ENCODE data around the gene ITGA5. TPM values are rescaled to one million over a fixed set of nuclear protein-coding genes. Genes with fewer than 3 reads are reported as not detected.

Gene ITGA5
- total and polyA plus RNA-seq, 12 donors = 31.9 to 154 (median 48.8) TPM

DNA sequence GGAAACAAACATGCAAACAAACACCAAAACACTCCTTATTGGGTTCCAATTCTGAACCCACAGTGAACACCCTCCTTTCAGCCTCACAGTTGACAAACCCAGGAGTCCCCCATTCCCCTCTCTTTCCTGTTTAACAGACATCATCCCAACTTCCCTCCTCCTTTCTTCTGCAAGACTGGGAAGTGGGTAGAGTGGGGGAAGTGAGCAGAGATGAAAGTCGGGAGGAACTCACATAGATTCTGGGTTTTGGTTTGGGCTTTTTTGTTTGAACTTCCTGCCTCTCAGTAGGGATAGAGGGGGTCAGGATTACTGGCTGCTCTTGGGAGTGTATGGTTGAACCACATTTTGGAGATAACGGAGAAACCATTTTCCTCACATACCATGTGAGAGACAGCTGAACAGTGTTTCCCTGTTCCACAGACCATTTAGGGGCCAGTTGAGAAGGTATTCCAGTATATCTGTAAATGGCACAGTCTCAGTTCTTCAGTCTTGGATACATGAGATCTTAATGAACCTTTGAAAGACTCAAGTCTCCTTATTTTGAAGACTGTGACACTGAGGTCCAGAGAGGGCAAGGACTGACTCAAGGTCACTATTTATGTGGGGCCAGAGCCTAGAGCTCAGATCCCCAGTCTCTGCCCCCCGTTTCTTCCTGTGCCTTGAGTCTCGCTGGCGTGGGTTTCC is 50.9 kb downstream of the ITGA5 start:
- H3K27ac ChIP-seq = peak overlapping the region in 8 of 10 donors; percentile 23 to 86 (median 74)
- H3K9me3 ChIP-seq = no peaks in the 10 kb centered on the region
- ATAC-seq (no peak), DNase-seq (no peak)
- TF ChIP-seq, protein P1, sequence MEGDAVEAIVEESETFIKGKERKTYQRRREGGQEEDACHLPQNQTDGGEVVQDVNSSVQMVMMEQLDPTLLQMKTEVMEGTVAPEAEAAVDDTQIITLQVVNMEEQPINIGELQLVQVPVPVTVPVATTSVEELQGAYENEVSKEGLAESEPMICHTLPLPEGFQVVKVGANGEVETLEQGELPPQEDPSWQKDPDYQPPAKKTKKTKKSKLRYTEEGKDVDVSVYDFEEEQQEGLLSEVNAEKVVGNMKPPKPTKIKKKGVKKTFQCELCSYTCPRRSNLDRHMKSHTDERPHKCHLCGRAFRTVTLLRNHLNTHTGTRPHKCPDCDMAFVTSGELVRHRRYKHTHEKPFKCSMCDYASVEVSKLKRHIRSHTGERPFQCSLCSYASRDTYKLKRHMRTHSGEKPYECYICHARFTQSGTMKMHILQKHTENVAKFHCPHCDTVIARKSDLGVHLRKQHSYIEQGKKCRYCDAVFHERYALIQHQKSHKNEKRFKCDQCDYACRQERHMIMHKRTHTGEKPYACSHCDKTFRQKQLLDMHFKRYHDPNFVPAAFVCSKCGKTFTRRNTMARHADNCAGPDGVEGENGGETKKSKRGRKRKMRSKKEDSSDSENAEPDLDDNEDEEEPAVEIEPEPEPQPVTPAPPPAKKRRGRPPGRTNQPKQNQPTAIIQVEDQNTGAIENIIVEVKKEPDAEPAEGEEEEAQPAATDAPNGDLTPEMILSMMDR (IDR thresholded peaks at IDR 0.05) = no peak
- H3K4me1 ChIP-seq = peaks cover 11 to 75% (median 43%) of the 10 kb centered on the region in 9 donors
- peak overlapping the region in 6 of 10 donors; percentile 42 to 60 (median 56) for H3K4me3 ChIP-seq
- no peaks in the 10 kb centered on the region for H3K27me3 ChIP-seq
- whole genome bisulfite sequencing, 2 donors = 22 to 30% methylated on average over 5 of the region's 5 CpGs
- H3K36me3 ChIP-seq = peaks cover 0 to 17% (median 0%) of the 10 kb centered on the region in 9 donors
- intact Hi-C loops (cut with DNase I) = loop anchor here (2.0 to 10.0 kb wide), 9 partner anchors 41 to 151 kb away; partner anchors contain the start of genes CBX5 (in 2 of the 10), HNRNPA1 (in 2 of the 10) and COPZ1 (in 1 of the 10)

DNA sequence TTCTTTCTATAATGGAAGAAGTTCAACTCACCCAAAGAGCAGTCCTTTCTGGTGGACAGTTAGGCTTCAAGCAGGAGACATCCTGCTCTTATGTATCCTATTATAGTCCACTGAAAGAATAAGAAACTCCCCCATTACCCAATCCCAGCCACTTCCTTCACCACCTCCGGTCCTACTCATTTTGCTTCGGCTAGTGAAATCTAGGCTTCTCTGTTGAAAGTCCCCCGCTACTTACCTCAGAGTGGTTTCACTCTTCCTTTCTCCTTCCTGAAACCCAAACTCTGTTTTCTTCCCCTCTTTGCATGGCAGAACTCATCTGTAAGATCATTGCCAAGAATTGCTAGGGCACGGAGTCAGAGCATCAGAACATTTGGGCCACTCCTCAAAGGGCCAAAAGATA is 54.7 kb downstream of the ITGA5 start, which contains the start of gene GPR84:
Gene GPR84, minus strand, starts transcription at position 74 of the 400 bp plus-strand sequence. CDS start 635 bp downstream, outside the sequence.
- 67 to 72% methylated on average over 4 of the region's 4 CpGs for WGBS, 2 donors
- DNase-seq (no peak), ATAC-seq (no peak)
- H3K36me3 ChIP-seq = no peaks in the 10 kb centered on the region
- H3K4me1 ChIP-seq = peaks cover 0 to 62% (median 20%) of the 10 kb centered on the region in 9 donors
- intact Hi-C loops (cut with DNase I) = loop anchor here (5.0 to 10.0 kb wide), 8 partner anchors 37 to 147 kb away; partner anchors contain the start of genes CBX5 (in 1 of the 10), COPZ1 (in 1 of the 10) and HNRNPA1 (in 1 of the 10)
- H3K4me3 ChIP-seq = peak within 1 kb of the TSS in 1 of 10 donors; percentile 33
- TF ChIP-seq, protein P1 (IDR thresholded peaks at IDR 0.05) = no peak
- H3K9me3 ChIP-seq = no peaks in the 10 kb centered on the region
- H3K27ac ChIP-seq = peak within 1 kb of the TSS in 1 of 10 donors; percentile 77
- no peaks in the 10 kb centered on the region for H3K27me3 ChIP-seq

DNA sequence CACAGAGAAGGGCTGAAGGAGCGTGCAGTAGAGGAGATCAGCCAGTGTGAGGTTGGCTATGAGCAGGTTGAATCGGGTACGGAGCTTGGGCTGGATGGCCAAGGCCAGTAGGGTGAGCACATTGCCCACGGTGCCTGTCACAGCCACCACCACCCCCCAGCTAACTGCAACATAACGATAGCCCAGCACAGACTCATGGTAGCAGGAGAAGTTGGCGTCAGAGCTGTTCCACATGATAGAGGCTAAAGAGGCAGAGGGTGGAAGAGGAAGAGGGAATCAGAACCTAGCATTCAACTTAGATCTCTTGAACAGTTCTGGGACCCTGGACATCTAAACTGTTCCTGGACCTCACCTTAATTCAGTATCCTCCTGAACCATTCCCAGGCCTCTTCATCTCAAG is 55.4 kb downstream of the ITGA5 start:
- no peak for ATAC-seq
- 75 to 87% methylated on average over 6 of the region's 6 CpGs for whole genome bisulfite sequencing, 2 donors
- no peaks in the 10 kb centered on the region for H3K36me3 ChIP-seq
- TF ChIP-seq, protein P1 (IDR thresholded peaks at IDR 0.05) = no peak
- peak overlapping the region in 1 of 10 donors; percentile 33 for H3K4me3 ChIP-seq
- peak overlapping the region in 1 of 10 donors; percentile 77 for H3K27ac ChIP-seq
- H3K4me1 ChIP-seq = peaks cover 0 to 56% (median 13%) of the 10 kb centered on the region in 9 donors
- no peaks in the 10 kb centered on the region for H3K27me3 ChIP-seq
- DNase-seq = no peak
- intact Hi-C loops (cut with DNase I) = loop anchor here (5.0 to 10.0 kb wide), 8 partner anchors 36 to 146 kb away; partner anchors contain the start of genes CBX5 (in 1 of the 10), COPZ1 (in 1 of the 10) and HNRNPA1 (in 1 of the 10)
- no peaks in the 10 kb centered on the region for H3K9me3 ChIP-seq

DNA sequence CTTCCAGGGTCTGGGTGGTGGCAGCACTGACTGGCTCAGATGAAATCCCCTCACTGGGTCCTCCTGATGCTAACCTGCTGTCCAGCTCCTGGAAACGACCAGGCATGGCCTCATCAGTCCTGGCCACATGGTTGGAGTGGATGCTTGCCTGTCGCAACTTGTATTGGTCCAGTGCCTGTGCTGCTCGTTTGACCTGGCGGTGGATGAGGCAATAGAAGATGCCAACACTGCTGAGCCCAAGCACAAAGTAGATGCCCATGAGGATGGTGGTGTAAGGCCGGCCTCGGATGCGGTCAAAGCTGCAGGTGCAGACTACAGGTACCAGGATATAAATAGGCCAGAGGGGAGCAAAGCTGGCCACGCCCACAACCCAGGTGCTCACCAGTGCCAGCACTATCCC is 56.0 kb downstream of the ITGA5 start:
- WGBS, 2 donors = 81 to 83% methylated on average over 8 of the region's 8 CpGs
- TF ChIP-seq, protein P1 (IDR thresholded peaks at IDR 0.05) = no peak
- peak overlapping the region in 1 of 10 donors; percentile 33 for H3K4me3 ChIP-seq
- DNase-seq (no peak), ATAC-seq (no peak)
- peaks cover 2 to 56% (median 14%) of the 10 kb centered on the region in 9 donors for H3K4me1 ChIP-seq
- intact Hi-C loops (cut with DNase I) = loop anchor here (5.0 to 10.0 kb wide), 8 partner anchors 36 to 146 kb away; partner anchors contain the start of genes CBX5 (in 1 of the 10), COPZ1 (in 1 of the 10) and HNRNPA1 (in 1 of the 10)
- H3K36me3 ChIP-seq = no peaks in the 10 kb centered on the region
- H3K9me3 ChIP-seq = no peaks in the 10 kb centered on the region
- no peaks in the 10 kb centered on the region for H3K27me3 ChIP-seq
- H3K27ac ChIP-seq = peak overlapping the region in 1 of 10 donors; percentile 77

Data from heart right ventricle (tissue), 16 donors.